Occipital lobe (tissue), 2 donors: Measurements from ENCODE around the gene WNT8B. TPM values are rescaled to one million over a fixed set of nuclear protein-coding genes. Genes with fewer than 3 reads are reported as not detected.

Source experiments
- DNase-seq: peaks from one replicate; lab custom pipeline; 2025; lab: John Stamatoyannopoulos, UW
- total RNA-seq: library from RNA; depleted of rRNA; stranded (reverse); fragments of >200 nt; gene quantifications from one replicate; pipeline ENCODE4 v1.2.3, GENCODE V29; 2014

Gene WNT8B
- total RNA-seq, 1 donor from 2014 or later, result not detected

- peak; percentile 26 for DNase-seq
Observed at GRCh38 chr10:100519311-100520051, 56.7 kb downstream of the WNT8B start, which contains the start of gene SEC31B. TSS of gene SEC31B (minus strand) at chr10:100519861. CDS start at chr10:100516952, 2,909 bp downstream.

- DNase-seq, result no peak
Observed at GRCh38 chr10:100520811-100521210, 58.0 kb downstream of the WNT8B start.

GRCh38 chr10:100522107-100522801 is 59.4 kb downstream of the WNT8B start:
- no peak for DNase-seq

- no peak for DNase-seq
Observed at GRCh38 chr10:100522945-100523344, 60.1 kb downstream of the WNT8B start.

- no peak for DNase-seq
Observed at GRCh38 chr10:100524206-100524605, 61.4 kb downstream of the WNT8B start.

GRCh38 chr10:100524638-100525037 is 61.8 kb downstream of the WNT8B start:
- no peak for DNase-seq

- no peak for DNase-seq
Observed at GRCh38 chr10:100528123-100528886, 65.5 kb downstream of the WNT8B start.

- no peak for DNase-seq
Observed at GRCh38 chr10:100528921-100529474, 66.2 kb downstream of the WNT8B start.

- peak; percentile 88 for DNase-seq
Observed at GRCh38 chr10:100529475-100530298, 66.9 kb downstream of the WNT8B start, which contains the start of gene NDUFB8. TSS of gene NDUFB8 (minus strand) at chr10:100529871. CDS start at chr10:100529851, 20 bp downstream.

GRCh38 chr10:100531761-100532160 is 69.0 kb downstream of the WNT8B start:
- DNase-seq, result no peak

Other genes starting within 250 kb of the WNT8B start
- gene CHUK, start 233.4 kb upstream of the WNT8B start, total RNA-seq, result 25.9 TPM
- gene CWF19L1, start 195.4 kb upstream of the WNT8B start, total RNA-seq, result 32.9 TPM
- gene BLOC1S2, start 176.3 kb upstream of the WNT8B start, total RNA-seq, result 44.0 TPM
- 0.62 TPM for gene PKD2L1, start 132.8 kb upstream of the WNT8B start, total RNA-seq
- 123 TPM for gene SCD, start 115.8 kb upstream of the WNT8B start, total RNA-seq
- gene SEC31B, start 56.9 kb downstream of the WNT8B start, total RNA-seq, result 3.7 TPM
- gene NDUFB8, start 66.9 kb downstream of the WNT8B start, total RNA-seq, result 102 TPM
- gene HIF1AN, start 72.9 kb downstream of the WNT8B start, total RNA-seq, result 14.0 TPM